BE2C (cell line): ENCODE measurements around the gene RADX.

Experiments
- DNase-seq: peaks from one replicate; pipeline ENCODE4 v3.0.0-alpha.2; 2020
- H3K27me3 ChIP-seq: fragments of 250-450 bp; sonication (Bioruptor Pico); 2 replicates; pipeline ENCODE4 v1.5.1; 2020; ENCODE audit warnings: mild to moderate bottlenecking
- H3K36me3 ChIP-seq: fragments of 250-450 bp; sonication (Bioruptor Pico); 2 replicates; pipeline ENCODE4 v1.5.1; 2020; ENCODE audit warnings: mild to moderate bottlenecking
- H3K4me1 ChIP-seq: fragments of 250-450 bp; sonication (Bioruptor Pico); 2 replicates; pipeline ENCODE4 v1.5.1; 2020
- H3K4me3 ChIP-seq: 2 replicates; pipeline ENCODE4 v1.5.1; 2011; ENCODE audit warnings: low read depth, low read length
- H3K9me3 ChIP-seq: fragments of 250-450 bp; sonication (Bioruptor Pico); 2 replicates; pipeline ENCODE4 v1.5.1; 2020
- CTCF ChIP-seq: IDR thresholded peaks from 2 replicates; pipeline ENCODE4 v1.5.1; 2012; ENCODE audit warnings: mild to moderate bottlenecking, low read depth, low read length

RADX gene

GRCh38 chrX:106710771-106711170, 99.0 kb downstream of the RADX start:
- H3K27me3 ChIP-seq = no peaks in the 10 kb centered on the region
- DNase-seq = no peak

GRCh38 chrX:106711375-106711774, 99.6 kb downstream of the RADX start:
- Histone ChIP-seq H3K4me3 (no peak overlapping the region), H3K4me1 (no peaks in the 10 kb centered on the region), H3K9me3 (no peaks in the 10 kb centered on the region), H3K27me3 (no peaks in the 10 kb centered on the region), H3K36me3 (no peaks in the 10 kb centered on the region)
- DNase-seq = no peak
- TF ChIP-seq CTCF = no peak

More at GRCh38 chrX:106710771-106711170, 99.0 kb downstream of the RADX start:
- no peak for TF ChIP-seq CTCF
- Histone ChIP-seq H3K4me3 (no peak overlapping the region), H3K4me1 (no peaks in the 10 kb centered on the region), H3K36me3 (no peaks in the 10 kb centered on the region), H3K9me3 (no peaks in the 10 kb centered on the region)

GRCh38 chrX:106716004-106716403, 104.2 kb downstream of the RADX start:
- Histone ChIP-seq H3K4me3 (no peak overlapping the region), H3K4me1 (no peaks in the 10 kb centered on the region)

GRCh38 chrX:106716463-106716862, 104.7 kb downstream of the RADX start:
- Histone ChIP-seq H3K27me3 (no peaks in the 10 kb centered on the region), H3K9me3 (no peaks in the 10 kb centered on the region), H3K4me3 (no peak overlapping the region), H3K36me3 (no peaks in the 10 kb centered on the region), H3K4me1 (no peaks in the 10 kb centered on the region)
- DNase-seq = no peak
- no peak for TF ChIP-seq CTCF

More at GRCh38 chrX:106716004-106716403, 104.2 kb downstream of the RADX start:
- TF ChIP-seq CTCF = no peak
- Histone ChIP-seq H3K36me3 (no peaks in the 10 kb centered on the region), H3K27me3 (no peaks in the 10 kb centered on the region), H3K9me3 (no peaks in the 10 kb centered on the region)
- DNase-seq = no peak

GRCh38 chrX:106718709-106719108, 106.9 kb downstream of the RADX start:
- Histone ChIP-seq H3K27me3 (no peaks in the 10 kb centered on the region), H3K36me3 (no peaks in the 10 kb centered on the region), H3K4me3 (no peak overlapping the region), H3K9me3 (no peaks in the 10 kb centered on the region), H3K4me1 (no peaks in the 10 kb centered on the region)
- TF ChIP-seq CTCF = no peak
- DNase-seq = no peak

GRCh38 chrX:106725931-106726330, 114.2 kb downstream of the RADX start:
- Histone ChIP-seq H3K36me3 (no peaks in the 10 kb centered on the region), H3K4me3 (no peak overlapping the region), H3K27me3 (peaks cover 17% of the 10 kb centered on the region), H3K9me3 (no peaks in the 10 kb centered on the region), H3K4me1 (no peaks in the 10 kb centered on the region)
- no peak for DNase-seq
- TF ChIP-seq CTCF = no peak
